Measurements from ENCODE around the gene SLC39A12. TPM values are rescaled to one million over a fixed set of nuclear protein-coding genes. Genes with fewer than 3 reads are reported as not detected.

The SLC39A12 gene
- total RNA-seq, 2 donors from 2014 or later, result not detected

DNA sequence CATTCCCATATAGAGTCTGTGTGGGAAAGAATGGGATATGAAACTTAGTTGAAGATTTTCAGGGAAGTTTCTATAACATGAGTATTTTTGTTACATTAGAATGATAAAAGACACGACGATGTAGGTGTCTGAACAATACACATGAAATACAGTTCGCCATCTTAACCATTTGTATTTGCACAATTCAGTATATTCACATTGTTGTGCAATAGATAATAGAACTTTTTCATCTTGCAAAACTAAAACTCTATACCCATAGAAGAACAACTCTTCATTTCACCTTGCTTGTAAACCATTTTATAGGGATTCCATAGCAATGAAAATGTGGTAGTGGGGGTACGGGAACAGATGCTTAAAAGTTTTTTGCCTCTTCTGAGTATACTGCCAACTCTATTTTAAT is 32.8 kb downstream of the SLC39A12 start:
- Histone ChIP-seq H3K36me3 (ENCODE audit: control insufficient read depth, insufficient read depth, low read length) (no peaks in the 10 kb centered on the region), H3K4me1 (ENCODE audit: control insufficient read depth, insufficient read depth, low read length) (no peaks in the 10 kb centered on the region), H3K9me3 (ENCODE audit: control insufficient read depth, low read length) (peaks cover 13% of the 10 kb centered on the region), H3K9ac (ENCODE audit: extremely low read depth, low read length, poor library complexity, severe bottlenecking) (no peak overlapping the region), H3K27ac (ENCODE audit: low read depth, low read length) (no peak overlapping the region), H3K27me3 (ENCODE audit: control insufficient read depth, insufficient read depth, low read length, poor library complexity, severe bottlenecking) (no peaks in the 10 kb centered on the region), H3K4me3 (ENCODE audit: low read length) (no peak overlapping the region)
- Mint-ChIP-seq H3K27ac (no peak overlapping the region), H3K4me3 (no peak overlapping the region), H3K27me3 (ENCODE audit: insufficient read depth) (no peaks in the 10 kb centered on the region), H3K36me3 (ENCODE audit: low read depth) (no peaks in the 10 kb centered on the region), H3K9me3 (peaks cover 4% of the 10 kb centered on the region), H3K4me1 (peaks cover 10% of the 10 kb centered on the region)
- TF ChIP-seq, protein P1, sequence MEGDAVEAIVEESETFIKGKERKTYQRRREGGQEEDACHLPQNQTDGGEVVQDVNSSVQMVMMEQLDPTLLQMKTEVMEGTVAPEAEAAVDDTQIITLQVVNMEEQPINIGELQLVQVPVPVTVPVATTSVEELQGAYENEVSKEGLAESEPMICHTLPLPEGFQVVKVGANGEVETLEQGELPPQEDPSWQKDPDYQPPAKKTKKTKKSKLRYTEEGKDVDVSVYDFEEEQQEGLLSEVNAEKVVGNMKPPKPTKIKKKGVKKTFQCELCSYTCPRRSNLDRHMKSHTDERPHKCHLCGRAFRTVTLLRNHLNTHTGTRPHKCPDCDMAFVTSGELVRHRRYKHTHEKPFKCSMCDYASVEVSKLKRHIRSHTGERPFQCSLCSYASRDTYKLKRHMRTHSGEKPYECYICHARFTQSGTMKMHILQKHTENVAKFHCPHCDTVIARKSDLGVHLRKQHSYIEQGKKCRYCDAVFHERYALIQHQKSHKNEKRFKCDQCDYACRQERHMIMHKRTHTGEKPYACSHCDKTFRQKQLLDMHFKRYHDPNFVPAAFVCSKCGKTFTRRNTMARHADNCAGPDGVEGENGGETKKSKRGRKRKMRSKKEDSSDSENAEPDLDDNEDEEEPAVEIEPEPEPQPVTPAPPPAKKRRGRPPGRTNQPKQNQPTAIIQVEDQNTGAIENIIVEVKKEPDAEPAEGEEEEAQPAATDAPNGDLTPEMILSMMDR (conservative IDR thresholded peaks at IDR 0.05), result no peak
- 95% methylated on average over 3 of the region's 4 CpGs; no CpG with 5 or more reads in 1 of the 2 experiments for WGBS, 2 experiments (ENCODE audit: insufficient coverage in 1 of 2, insufficient read length in 1 of 2)
- no peak for DNase-seq

DNA sequence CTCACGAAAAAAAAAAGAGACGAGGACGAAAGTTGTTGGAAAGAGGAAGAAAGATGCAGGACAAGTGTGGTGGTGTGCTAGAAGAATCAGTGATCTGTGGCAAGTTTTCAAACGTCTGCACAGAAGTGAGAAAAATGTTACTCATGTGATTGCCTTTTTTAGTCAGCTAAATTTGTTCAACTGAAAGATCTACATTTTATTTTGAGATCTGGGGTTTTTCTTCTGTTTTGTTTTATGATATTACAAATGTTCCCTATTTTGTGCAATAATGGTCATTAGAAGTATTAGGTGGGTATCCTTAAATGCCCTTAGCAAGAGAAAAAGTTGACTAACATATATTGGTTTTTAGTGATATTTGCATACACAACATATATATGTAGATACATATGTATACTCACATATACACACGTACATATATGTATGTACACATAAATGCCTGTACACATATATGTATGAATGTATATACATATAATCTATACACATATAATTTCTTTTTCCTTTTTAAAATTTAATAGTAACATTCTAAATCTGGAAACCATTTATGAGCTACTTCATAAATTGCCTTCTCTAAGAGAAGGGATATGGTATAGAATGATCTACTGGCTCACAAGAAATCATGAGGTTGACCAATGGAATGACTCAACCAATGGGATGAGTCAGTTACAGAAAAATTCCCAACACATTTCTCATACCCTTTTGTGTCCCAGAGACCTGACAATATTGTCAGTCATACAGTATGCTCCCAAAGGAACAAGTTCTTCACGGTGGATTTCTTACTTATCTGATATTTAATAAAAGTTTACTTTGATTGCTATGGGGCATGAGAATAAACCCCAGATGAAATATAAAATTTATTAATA is 38.4 kb downstream of the SLC39A12 start:
- TF ChIP-seq, protein P1 (conservative IDR thresholded peaks at IDR 0.05), result no peak
- Mint-ChIP-seq H3K27ac (no peak overlapping the region), H3K4me3 (no peak overlapping the region), H3K27me3 (ENCODE audit: insufficient read depth) (no peaks in the 10 kb centered on the region), H3K36me3 (ENCODE audit: low read depth) (no peaks in the 10 kb centered on the region), H3K4me1 (no peaks in the 10 kb centered on the region), H3K9me3 (peaks cover 4% of the 10 kb centered on the region)
- H3K27me3 ChIP-seq (ENCODE audit: control insufficient read depth, insufficient read depth, low read length, poor library complexity, severe bottlenecking), result no peaks in the 10 kb centered on the region
- no peak overlapping the region for H3K27ac ChIP-seq (ENCODE audit: low read depth, low read length)
- H3K36me3 ChIP-seq (ENCODE audit: control insufficient read depth, insufficient read depth, low read length), result no peaks in the 10 kb centered on the region
- H3K9me3 ChIP-seq (ENCODE audit: control insufficient read depth, low read length), result peaks cover 13% of the 10 kb centered on the region
- H3K9ac ChIP-seq (ENCODE audit: extremely low read depth, low read length, poor library complexity, severe bottlenecking), result no peak overlapping the region
- no peaks in the 10 kb centered on the region for H3K4me1 ChIP-seq (ENCODE audit: control insufficient read depth, insufficient read depth, low read length)
- DNase-seq, result no peak
- H3K4me3 ChIP-seq (ENCODE audit: low read length), result no peak overlapping the region
- 86 to 91% methylated on average over 4 to 5 of the region's 6 CpGs for WGBS, 2 experiments (ENCODE audit: insufficient coverage in 1 of 2, insufficient read length in 1 of 2)

DNA sequence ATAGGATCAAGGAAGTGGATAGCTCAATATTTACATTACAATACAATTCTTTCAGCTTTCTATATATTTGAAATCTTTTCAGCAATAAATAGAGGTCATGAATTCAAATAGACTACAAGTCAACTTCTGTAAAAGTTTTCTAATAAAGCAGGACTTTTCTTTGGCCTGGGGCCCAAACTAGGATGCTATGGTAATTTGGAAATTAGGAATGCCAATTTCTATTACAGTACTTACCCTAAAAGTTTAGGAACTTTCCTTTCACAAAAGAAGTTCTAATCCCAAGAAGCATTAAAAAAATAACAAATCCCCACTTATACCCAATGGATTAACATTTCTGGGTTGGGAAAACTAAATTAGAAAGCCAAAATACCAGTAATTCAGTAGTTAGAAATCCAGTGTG is 40.5 kb downstream of the SLC39A12 start:
- no peak overlapping the region for H3K9ac ChIP-seq (ENCODE audit: extremely low read depth, low read length, poor library complexity, severe bottlenecking)
- H3K27ac ChIP-seq (ENCODE audit: low read depth, low read length), result no peak overlapping the region
- H3K9me3 Mint-ChIP-seq, result peaks cover 2% of the 10 kb centered on the region
- TF ChIP-seq, protein P1 (conservative IDR thresholded peaks at IDR 0.05), result no peak
- no peaks in the 10 kb centered on the region for H3K9me3 ChIP-seq (ENCODE audit: control insufficient read depth, low read length)
- H3K27me3 ChIP-seq (ENCODE audit: control insufficient read depth, insufficient read depth, low read length, poor library complexity, severe bottlenecking), result no peaks in the 10 kb centered on the region
- H3K4me3 ChIP-seq (ENCODE audit: low read length), result no peak overlapping the region
- no peak for DNase-seq
- H3K27ac Mint-ChIP-seq, result no peak overlapping the region
- no peaks in the 10 kb centered on the region for H3K27me3 Mint-ChIP-seq (ENCODE audit: insufficient read depth)
- no peaks in the 10 kb centered on the region for H3K36me3 ChIP-seq (ENCODE audit: control insufficient read depth, insufficient read depth, low read length)
- H3K4me1 Mint-ChIP-seq, result no peaks in the 10 kb centered on the region
- no peaks in the 10 kb centered on the region for H3K36me3 Mint-ChIP-seq (ENCODE audit: low read depth)
- H3K4me1 ChIP-seq (ENCODE audit: control insufficient read depth, insufficient read depth, low read length), result no peaks in the 10 kb centered on the region
- no peak overlapping the region for H3K4me3 Mint-ChIP-seq

Data from endodermal cell (in vitro differentiated cells).